ENCODE measurements around the gene ETS2. TPM values are rescaled to one million over a fixed set of nuclear protein-coding genes. Genes with fewer than 3 reads are reported as not detected.
A peak's percentile ranks its signal among the peaks of the same experiment; 100 is the strongest.

ETS2 gene
- 139 TPM for total RNA-seq

GRCh38 chr21:38805328-38806152, at the start of gene ETS2:
Gene ETS2 (plus strand): TSS chr21:38805929. CDS start chr21:38810035, 4,106 bp downstream.
- DNase-seq (ENCODE audit: low spot score) (peak; percentile 93), ATAC-seq (peak; percentile 93)
- intact Hi-C loops (cut with DNase I), result no loop called here

DNA sequence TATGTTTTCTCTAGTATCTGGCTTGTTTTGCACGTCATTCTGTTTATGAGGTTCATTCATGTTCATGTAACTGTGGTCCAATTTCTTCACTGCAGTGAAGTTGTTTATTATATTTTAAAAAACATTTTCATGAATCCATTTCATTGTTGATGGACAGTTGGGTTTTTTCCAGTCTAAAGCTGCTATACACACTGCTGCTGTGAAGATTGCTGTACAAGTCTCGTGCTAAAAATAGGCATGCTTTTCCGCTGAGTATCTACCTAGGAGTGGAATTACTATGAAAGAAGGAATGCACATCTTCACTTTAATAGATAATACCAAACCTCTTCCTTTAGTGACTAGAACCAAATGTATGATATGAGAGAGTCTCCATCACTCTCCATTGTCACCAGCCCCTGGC, 49.0 kb upstream of the ETS2 start:
- ATAC-seq (no peak), DNase-seq (ENCODE audit: low spot score) (no peak)
- intact Hi-C loops (cut with DNase I), result no loop called here

GRCh38 chr21:38758501-38759214, 47.1 kb upstream of the ETS2 start:
- intact Hi-C loops (cut with DNase I), result no loop called here
- DNase-seq (ENCODE audit: low spot score), result no peak
- ATAC-seq, result no peak

GRCh38 chr21:38759413-38759812, 46.3 kb upstream of the ETS2 start:
- ATAC-seq (no peak), DNase-seq (ENCODE audit: low spot score) (no peak)
- intact Hi-C loops (cut with DNase I), result no loop called here

- intact Hi-C loops (cut with DNase I), result no loop called here
- no peak for DNase-seq (ENCODE audit: low spot score)
- ATAC-seq, result no peak
Measured at GRCh38 chr21:38760017-38760761, 45.5 kb upstream of the ETS2 start.

GRCh38 chr21:38760762-38761155, 45.0 kb upstream of the ETS2 start:
- intact Hi-C loops (cut with DNase I), result no loop called here
- ATAC-seq, result no peak

DNA sequence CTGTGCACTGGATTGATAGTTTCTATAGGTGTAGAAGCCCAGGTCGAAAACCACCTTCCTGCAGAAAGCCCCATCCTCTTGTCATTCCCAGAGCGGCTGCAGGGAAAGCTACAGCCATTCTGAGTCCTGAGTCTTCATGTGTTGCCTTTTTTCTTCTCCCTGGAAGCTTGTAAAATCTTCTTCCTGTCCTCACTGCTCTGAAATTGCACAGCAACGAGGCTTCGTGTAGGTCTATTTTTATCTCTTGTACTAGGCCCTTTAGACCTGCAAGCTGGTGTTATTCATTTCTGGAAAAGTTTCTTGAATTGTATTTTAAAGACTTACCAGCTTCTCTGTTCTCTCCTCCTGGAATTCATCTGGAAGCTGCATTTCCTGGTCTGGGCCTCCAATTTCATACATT, 44.2 kb upstream of the ETS2 start:
- ATAC-seq (no peak), DNase-seq (ENCODE audit: low spot score) (no peak)
- intact Hi-C loops (cut with DNase I), result no loop called here

More at GRCh38 chr21:38760762-38761155, 45.0 kb upstream of the ETS2 start:
- no peak for DNase-seq (ENCODE audit: low spot score)

- no peak for DNase-seq (ENCODE audit: low spot score)
- ATAC-seq, result no peak
- intact Hi-C loops (cut with DNase I), result no loop called here
Measured at GRCh38 chr21:38765056-38765455, 40.7 kb upstream of the ETS2 start.

DNA sequence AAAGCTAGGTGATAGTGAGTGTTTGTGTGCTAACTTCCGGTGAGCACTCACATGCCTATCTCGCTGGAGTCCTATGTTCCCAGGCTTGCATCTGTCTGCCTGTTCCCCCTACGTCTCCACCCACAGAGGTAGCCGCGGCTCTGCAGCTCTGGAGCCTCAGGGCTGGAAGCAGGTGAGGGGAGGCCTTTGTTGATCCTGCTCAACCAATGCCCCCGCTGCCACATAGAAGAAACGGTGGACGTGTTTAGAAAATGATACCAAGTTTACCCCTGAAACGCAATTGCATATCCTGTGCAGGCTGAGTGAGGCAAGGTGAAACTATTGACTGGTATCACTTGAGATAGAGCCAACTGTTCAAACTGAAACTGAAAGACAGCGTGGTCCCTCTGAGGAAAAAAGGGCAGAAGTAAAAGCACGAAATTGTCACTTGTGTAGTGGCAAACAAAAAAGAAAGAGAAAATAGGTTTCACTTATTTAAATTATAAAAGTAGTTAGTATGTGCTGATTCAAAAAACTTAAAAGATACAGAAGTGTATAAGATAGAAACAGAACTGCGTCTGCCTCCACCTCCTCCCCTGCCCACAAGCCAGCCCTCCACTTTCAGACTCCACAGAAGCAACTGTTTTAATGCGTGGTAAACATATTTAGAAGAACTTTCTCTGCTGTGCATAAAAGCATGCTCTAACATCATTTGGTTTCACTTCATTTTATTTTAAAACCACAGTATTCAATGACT, 38.6 kb upstream of the ETS2 start:
- DNase-seq (ENCODE audit: low spot score) (no peak), ATAC-seq (peak; percentile 45)
- intact Hi-C loops (cut with DNase I), result no loop called here

GRCh38 chr21:38768471-38769063, 37.2 kb upstream of the ETS2 start:
- intact Hi-C loops (cut with DNase I), result no loop called here
- DNase-seq (ENCODE audit: low spot score), result no peak
- ATAC-seq, result no peak

DNA sequence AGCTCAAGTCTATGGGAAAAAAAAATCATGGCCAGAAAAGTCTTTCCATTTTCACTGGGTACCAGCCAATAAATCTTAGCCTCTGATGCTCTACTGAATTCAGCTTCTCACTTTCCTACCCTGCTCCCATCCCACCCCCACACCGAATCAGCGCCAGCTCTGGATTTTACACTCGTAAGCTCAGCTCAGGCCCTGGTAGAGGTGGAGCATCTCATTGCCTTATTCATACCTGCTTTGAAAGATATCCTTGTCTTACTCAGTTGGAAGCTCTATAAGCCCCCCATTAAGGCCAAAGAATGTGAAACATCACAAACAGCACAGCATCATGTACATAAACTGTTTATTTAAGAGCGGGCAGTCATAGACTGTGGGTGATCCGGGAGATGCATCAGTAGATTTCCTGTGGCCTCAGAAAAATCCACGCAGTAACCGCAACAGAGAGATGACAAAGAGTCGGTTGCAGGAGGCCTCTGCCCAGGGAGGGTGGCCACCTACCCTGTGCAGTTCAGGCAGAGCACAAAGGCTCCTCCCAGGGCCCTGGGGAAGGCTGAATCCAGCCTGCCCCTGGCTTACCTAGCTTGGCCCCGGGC, 36.4 kb upstream of the ETS2 start:
- no peak for ATAC-seq
- DNase-seq (ENCODE audit: low spot score), result no peak
- intact Hi-C loops (cut with DNase I), result no loop called here

DNA sequence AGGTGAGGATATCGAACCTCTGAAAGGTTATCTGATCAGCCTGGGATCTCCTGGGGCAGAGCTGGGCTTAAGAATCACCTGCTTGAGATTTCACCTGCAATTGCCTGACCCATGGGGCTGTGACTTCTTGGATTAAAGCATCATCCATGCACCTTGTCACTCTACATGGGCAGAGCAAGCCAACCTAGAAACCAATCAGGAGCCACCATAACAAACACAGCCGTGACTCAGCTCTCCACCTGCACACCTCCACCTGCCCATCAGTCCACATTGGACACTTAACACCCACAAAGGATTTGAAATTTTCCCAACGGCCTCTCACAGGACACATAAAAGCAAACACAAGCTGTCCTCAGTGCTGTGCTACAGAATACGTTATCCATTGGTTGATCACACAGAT, 35.1 kb upstream of the ETS2 start:
- DNase-seq (ENCODE audit: low spot score) (no peak), ATAC-seq (no peak)
- intact Hi-C loops (cut with DNase I), result no loop called here

- intact Hi-C loops (cut with DNase I), result no loop called here
- DNase-seq (ENCODE audit: low spot score) (no peak), ATAC-seq (no peak)
Measured at GRCh38 chr21:38771536-38771935, 34.2 kb upstream of the ETS2 start.

GRCh38 chr21:38772646-38773045, 33.1 kb upstream of the ETS2 start:
- ATAC-seq, result no peak
- intact Hi-C loops (cut with DNase I), result no loop called here

GRCh38 chr21:38773099-38774061, 32.3 kb upstream of the ETS2 start:
- ATAC-seq, result peak; percentile 89
- intact Hi-C loops (cut with DNase I), result no loop called here
- no peak for DNase-seq (ENCODE audit: low spot score)

More at GRCh38 chr21:38772646-38773045, 33.1 kb upstream of the ETS2 start:
- DNase-seq (ENCODE audit: low spot score), result no peak

DNA sequence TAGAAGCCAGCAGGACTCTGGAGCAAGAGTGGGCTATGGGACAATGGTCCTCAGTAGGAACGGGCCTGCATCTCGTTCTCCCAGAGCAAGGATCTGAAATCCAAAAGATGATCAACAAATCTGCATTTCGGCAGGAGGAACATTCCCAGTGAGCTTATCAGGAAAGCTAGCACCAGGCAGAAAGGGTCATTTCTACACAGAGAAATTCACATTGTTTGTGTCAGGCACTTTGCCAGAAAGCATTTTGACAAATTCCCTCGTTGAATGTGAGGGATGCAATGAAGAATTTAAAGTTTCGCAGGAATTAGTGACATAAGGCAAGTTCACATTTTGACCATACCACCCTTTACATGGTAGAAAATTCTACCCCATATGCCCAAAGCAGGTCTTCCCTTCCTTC, 31.6 kb upstream of the ETS2 start:
- intact Hi-C loops (cut with DNase I), result no loop called here
- ATAC-seq (no peak), DNase-seq (ENCODE audit: low spot score) (no peak)

DNA sequence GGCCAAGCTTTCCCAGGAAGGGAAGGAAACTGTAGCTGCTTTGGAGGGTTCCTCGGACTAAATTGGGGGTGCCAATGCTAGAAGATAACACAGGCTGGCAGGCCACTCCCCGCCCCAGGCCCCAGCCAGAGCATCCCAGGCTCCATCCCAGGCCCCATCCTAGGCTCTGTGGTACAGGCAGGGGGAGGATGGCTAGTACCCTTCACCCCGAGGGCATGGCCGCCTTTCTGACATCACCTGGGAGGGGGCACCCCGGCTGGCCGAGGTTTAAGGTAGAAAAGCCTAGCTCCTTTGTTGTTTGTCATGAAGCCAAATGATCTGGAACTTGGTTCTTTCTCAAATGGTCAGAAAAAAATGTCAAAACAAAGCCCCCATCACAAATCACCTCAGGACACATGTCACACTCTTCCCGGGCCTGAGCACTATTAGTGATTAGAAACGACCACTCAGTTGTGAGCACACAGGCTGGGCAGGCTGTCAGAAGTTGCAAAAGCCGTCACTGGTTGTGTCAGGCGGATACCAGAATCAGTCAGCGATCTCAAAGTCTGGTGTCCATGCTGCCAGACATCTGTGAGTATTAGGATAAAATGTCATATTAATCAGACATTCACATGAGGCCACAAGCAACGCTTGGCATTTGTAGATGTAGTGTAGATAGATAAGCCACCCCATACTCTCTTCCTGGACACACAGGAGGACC, 31.0 kb upstream of the ETS2 start:
- no peak for DNase-seq (ENCODE audit: low spot score)
- no peak for ATAC-seq
- intact Hi-C loops (cut with DNase I), result no loop called here

Data from sciatic nerve (tissue), 2 donors.